ENCODE measurements around the gene ADH5.
"Not testable (repeated sequence)": the region's sequence is repeated elsewhere in the genome, so short reads cannot be mapped to it uniquely, and the experiment has no call there.

Gene ADH5

GRCh38 chr4:99100876-99101275, 12.3 kb upstream of the ADH5 start:
- Histone ChIP-seq H3K27ac (ENCODE audit: low read depth, low read length, poor library complexity, severe bottlenecking) (no peak overlapping the region), H3K9me2 (ENCODE audit: low read depth, low read length) (no peaks in the 10 kb centered on the region), H3K27me3 (ENCODE audit: insufficient read depth, low read length) (no peaks in the 10 kb centered on the region), H2AFZ (ENCODE audit: low read length) (no peak overlapping the region), H3K9me3 (ENCODE audit: low read length) (no peaks in the 10 kb centered on the region), H3K4me1 (ENCODE audit: insufficient read depth, low read length, severe bottlenecking) (no peaks in the 10 kb centered on the region), H4K20me1 (ENCODE audit: insufficient read depth, low read length) (no peaks in the 10 kb centered on the region), H3K36me3 (ENCODE audit: insufficient read depth, low read length) (no peaks in the 10 kb centered on the region), H3K4me3 (ENCODE audit: low read depth, low read length, poor library complexity, severe bottlenecking) (no peak overlapping the region), H3K79me2 (ENCODE audit: insufficient read depth, low read length) (no peaks in the 10 kb centered on the region), H3F3A (ENCODE audit: insufficient read depth, low read length) (no peaks in the 10 kb centered on the region), H3K4me2 (ENCODE audit: low read length) (no peak overlapping the region), H3K9ac (ENCODE audit: low read length) (no peak overlapping the region)
- TF ChIP-seq CTCF (IDR thresholded peaks at IDR 0.05; ENCODE audit: low read length): no peak

- not testable (repeated sequence) for H3K9ac ChIP-seq (ENCODE audit: low read length); H3K4me2 ChIP-seq (ENCODE audit: low read length); H2AFZ ChIP-seq (ENCODE audit: low read length); H3K9me3 ChIP-seq (ENCODE audit: low read length); H3F3A ChIP-seq (ENCODE audit: insufficient read depth, low read length); H3K4me3 ChIP-seq (ENCODE audit: low read depth, low read length, poor library complexity, severe bottlenecking); H4K20me1 ChIP-seq (ENCODE audit: insufficient read depth, low read length); H3K9me2 ChIP-seq (ENCODE audit: low read depth, low read length); H3K27me3 ChIP-seq (ENCODE audit: insufficient read depth, low read length); H3K4me1 ChIP-seq (ENCODE audit: insufficient read depth, low read length, severe bottlenecking); H3K79me2 ChIP-seq (ENCODE audit: insufficient read depth, low read length); H3K36me3 ChIP-seq (ENCODE audit: insufficient read depth, low read length); H3K27ac ChIP-seq (ENCODE audit: low read depth, low read length, poor library complexity, severe bottlenecking)
Measured at GRCh38 chr4:99099814-99100213, 11.2 kb upstream of the ADH5 start.

- Histone ChIP-seq H3K4me3 (ENCODE audit: low read depth, low read length, poor library complexity, severe bottlenecking) (no peak overlapping the region), H4K20me1 (ENCODE audit: insufficient read depth, low read length) (no peaks in the 10 kb centered on the region), H3K79me2 (ENCODE audit: insufficient read depth, low read length) (no peaks in the 10 kb centered on the region), H3K4me1 (ENCODE audit: insufficient read depth, low read length, severe bottlenecking) (no peaks in the 10 kb centered on the region), H3K4me2 (ENCODE audit: low read length) (no peak overlapping the region), H3K36me3 (ENCODE audit: insufficient read depth, low read length) (no peaks in the 10 kb centered on the region), H3K9me3 (ENCODE audit: low read length) (no peaks in the 10 kb centered on the region), H3F3A (ENCODE audit: insufficient read depth, low read length) (no peaks in the 10 kb centered on the region), H3K9ac (ENCODE audit: low read length) (no peak overlapping the region), H3K27ac (ENCODE audit: low read depth, low read length, poor library complexity, severe bottlenecking) (no peak overlapping the region), H3K9me2 (ENCODE audit: low read depth, low read length) (no peaks in the 10 kb centered on the region), H3K27me3 (ENCODE audit: insufficient read depth, low read length) (no peaks in the 10 kb centered on the region), H2AFZ (ENCODE audit: low read length) (no peak overlapping the region)
- TF ChIP-seq CTCF (IDR thresholded peaks at IDR 0.05; ENCODE audit: low read length) (no peak), EZH2 (IDR thresholded peaks at IDR 0.05; ENCODE audit: borderline replicate concordance, low read length) (no peak)
Measured at GRCh38 chr4:99099311-99099710, 10.7 kb upstream of the ADH5 start.

GRCh38 chr4:99091841-99092240, 3.3 kb upstream of the ADH5 start:
- not testable (repeated sequence) for H3K36me3 ChIP-seq (ENCODE audit: insufficient read depth, low read length); H3K4me3 ChIP-seq (ENCODE audit: low read depth, low read length, poor library complexity, severe bottlenecking); H3K9ac ChIP-seq (ENCODE audit: low read length); H3K9me3 ChIP-seq (ENCODE audit: low read length); H3K27ac ChIP-seq (ENCODE audit: low read depth, low read length, poor library complexity, severe bottlenecking); H3K4me2 ChIP-seq (ENCODE audit: low read length); H3K27me3 ChIP-seq (ENCODE audit: insufficient read depth, low read length); H4K20me1 ChIP-seq (ENCODE audit: insufficient read depth, low read length); H2AFZ ChIP-seq (ENCODE audit: low read length); H3F3A ChIP-seq (ENCODE audit: insufficient read depth, low read length); H3K9me2 ChIP-seq (ENCODE audit: low read depth, low read length)
- peaks cover 16% of the 10 kb centered on the region for H3K79me2 ChIP-seq (ENCODE audit: insufficient read depth, low read length)
- H3K4me1 ChIP-seq (ENCODE audit: insufficient read depth, low read length, severe bottlenecking): peaks cover 22% of the 10 kb centered on the region

All from OCI-LY1 (cell line).